Caki2 (cell line): ENCODE data around the gene CBFA2T3. TPM values are rescaled to one million over a fixed set of nuclear protein-coding genes. Genes with fewer than 3 reads are reported as not detected.

Experiments
- DNase-seq: peaks from one replicate; pipeline ENCODE4 v3.0.0-alpha.2; 2015; ENCODE audit warnings: low read depth
- in situ Hi-C: cut with HindIII; loops from 2 replicates; pipeline ENCODE4 v1.10.0; 2016; ENCODE audit warnings: low sequenced_read_pairs, low pct_unique_long_range_greater_than_20kb, mixed read lengths
- total RNA-seq: library from RNA; depleted of rRNA; stranded (reverse); fragments of >200 nt; shearing (Covaris generic); gene quantifications from 2 replicates; pipeline ENCODE4 v1.2.3, GENCODE V29; 2014; ENCODE audit warnings: low replicate concordance

CBFA2T3 gene
- total RNA-seq, 1 experiment from 2014 or later = 0.27 TPM

DNA sequence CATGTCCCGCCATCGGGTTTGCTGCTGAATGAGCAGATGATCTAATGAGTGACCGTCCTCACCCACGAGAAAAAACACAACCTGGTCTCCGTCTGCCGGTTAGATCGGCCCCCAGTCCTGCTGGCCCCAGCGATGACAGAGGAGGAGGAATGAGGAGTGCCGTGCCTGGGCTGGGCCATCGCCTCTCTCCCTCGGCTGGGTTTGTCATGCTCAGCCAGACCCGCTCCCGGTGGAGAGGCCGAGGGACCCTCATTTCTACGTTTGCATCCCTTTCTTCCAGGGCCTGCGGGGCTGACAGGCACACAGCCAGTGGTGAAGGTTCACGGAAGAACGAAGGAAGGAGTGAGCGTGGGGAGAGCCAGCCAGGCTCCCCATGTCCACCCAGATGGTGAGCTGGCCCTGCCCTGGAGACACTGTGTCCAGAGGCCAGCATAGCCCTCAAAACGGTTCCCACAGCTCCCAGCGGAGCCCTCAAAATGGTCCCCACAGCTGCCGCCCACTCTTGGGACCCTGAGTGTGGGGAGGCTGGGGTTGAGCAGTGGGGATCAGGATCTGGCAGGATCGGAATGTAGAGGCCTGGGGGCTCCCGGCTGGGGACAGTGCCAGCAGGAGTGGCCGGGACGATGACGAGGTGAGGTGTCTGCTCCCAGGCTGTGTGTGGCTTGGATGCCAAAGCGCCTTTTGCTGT lies 23.9 kb downstream of the CBFA2T3 start:
- in situ Hi-C loops = no loop called here
- DNase-seq = no peak

DNA sequence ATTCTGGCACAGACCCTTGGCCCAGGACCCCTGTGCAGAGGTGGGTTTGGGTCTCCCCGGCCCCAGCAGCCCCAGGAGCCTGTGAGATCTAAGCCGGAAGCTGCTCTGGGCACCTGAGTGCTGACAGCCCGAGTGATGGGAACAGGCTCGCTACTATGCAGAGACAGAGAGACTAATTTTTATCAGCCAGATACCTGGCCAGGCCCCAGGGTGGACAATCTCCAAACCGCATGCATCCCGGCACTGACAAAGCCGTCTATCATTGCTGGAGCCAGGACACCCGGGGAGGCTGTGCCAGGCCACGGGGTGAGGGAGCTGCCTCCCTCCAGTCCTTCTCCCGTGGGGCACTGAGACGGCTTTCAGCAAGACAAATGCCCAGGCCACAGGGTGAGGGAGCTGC lies 25.0 kb downstream of the CBFA2T3 start:
- in situ Hi-C loops = no loop called here
- DNase-seq = no peak

DNA sequence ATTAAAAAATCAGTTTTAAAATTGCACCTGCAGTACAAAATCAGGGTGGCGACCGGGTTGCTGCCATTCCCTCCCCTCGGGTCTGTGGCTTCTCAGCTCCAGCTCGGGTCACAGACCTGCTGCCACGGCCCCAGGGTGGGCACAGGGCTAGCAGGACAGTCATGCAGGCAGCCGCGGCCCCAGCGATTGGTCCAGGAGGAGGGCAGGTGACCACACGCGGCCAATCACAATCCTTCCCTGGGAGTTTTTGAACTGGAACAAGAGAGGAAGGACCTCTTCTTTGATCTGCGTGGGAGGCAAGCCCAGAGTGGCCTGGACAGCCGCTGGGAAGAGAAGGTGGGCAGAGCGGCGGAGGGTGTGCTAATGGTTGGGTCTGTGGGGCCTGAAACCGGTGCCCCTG lies 25.5 kb downstream of the CBFA2T3 start:
- no peak for DNase-seq
- in situ Hi-C loops = no loop called here

DNA sequence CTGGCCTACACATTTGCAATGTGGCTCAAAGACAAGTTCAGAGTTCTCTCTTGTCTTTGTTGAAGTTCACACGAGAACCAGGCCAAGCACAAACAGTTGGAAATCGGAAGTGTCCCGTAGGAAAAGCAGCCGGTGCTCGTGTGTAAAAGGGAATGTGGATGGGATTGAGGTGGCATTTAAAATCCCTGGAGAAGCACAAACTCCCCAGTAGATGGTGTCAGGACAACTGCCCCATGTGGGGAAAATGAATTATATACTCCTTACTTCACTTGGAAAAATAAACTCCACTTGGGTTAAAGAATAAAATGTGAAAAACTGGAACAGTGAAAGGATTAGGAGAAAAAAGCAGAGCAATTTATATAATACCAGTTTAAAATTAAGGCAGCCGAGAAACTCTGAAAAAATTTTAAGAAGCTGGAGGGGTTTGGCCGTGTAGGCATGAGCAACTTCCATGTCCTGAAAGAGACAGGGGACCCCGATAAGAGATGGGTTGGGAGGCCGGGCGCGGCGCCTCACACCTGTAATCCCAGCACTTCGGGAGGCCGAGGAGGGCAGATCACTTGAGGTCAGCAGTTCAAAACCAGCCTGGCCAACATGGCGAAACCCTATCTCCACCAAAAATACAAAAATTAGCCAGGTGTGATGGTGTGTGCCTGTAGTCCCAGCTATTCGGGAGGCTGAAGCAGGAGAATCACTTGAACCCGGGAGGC lies 28.1 kb downstream of the CBFA2T3 start:
- in situ Hi-C loops = no loop called here
- DNase-seq = no peak

DNA sequence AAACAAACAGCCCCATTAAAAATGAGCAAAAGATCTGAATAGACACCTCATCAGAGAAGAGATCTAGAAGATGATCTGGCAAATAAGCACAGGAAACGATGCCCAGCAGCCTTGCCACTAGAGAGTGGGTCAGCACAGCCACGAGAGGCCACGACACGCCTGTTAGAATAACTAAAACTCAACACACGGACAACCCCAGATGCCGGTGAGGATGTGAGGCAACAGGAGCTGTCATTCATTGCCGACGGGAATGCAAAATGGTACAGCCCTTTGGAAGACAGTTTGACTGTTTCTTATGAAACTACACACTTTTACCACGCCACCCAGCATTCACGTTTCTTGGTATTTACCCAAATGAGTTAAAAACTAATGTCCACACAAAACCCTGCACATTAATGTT lies 31.5 kb downstream of the CBFA2T3 start:
- DNase-seq = no peak
- in situ Hi-C loops = no loop called here

DNA sequence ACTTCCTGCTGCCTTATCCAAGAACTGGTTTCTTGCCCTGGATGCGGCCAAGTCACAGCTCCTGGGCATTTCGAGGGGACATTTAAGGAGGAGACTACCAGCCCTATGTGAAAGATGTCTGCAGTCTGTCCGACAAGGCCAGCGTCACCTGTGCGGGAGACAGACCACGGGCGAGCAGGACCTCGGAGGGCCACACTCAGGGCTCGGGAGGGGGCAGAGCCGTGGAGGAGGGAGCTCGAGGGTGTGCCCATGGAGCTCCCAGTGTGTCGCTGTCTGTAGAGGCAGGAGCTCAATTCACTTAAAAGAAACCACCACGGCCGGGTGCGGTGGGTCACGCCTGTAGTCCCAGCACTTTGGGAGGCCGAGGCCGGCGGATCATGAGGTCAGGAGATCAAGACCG lies 33.3 kb downstream of the CBFA2T3 start:
- DNase-seq = no peak
- in situ Hi-C loops = no loop called here

DNA sequence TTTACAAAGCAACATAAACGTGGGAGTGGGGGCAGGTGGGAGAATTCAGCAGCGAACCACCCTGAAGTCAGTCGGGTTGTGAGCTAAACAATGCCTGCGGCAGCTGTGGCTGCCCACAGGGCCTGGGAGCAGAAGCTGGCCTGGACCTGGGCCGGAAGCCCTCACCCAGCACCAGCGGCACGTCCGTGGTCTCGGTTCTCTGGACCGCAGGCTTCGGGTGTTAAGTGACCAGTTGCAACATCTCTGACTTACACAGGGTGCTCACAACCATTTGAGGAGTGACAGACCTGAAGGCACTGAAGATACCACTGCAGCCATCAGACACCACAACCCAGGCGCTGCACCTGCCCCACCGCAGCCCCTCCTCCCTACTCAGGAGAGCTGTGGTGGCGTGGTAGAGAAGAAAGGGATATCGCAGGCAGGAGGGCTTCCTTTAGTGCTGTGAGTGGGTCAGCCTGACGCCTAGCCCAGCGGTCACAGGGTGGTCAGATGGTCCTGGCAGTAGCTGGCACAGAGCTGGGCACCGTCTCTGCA lies 33.8 kb downstream of the CBFA2T3 start:
- in situ Hi-C loops = no loop called here
- DNase-seq = no peak

DNA sequence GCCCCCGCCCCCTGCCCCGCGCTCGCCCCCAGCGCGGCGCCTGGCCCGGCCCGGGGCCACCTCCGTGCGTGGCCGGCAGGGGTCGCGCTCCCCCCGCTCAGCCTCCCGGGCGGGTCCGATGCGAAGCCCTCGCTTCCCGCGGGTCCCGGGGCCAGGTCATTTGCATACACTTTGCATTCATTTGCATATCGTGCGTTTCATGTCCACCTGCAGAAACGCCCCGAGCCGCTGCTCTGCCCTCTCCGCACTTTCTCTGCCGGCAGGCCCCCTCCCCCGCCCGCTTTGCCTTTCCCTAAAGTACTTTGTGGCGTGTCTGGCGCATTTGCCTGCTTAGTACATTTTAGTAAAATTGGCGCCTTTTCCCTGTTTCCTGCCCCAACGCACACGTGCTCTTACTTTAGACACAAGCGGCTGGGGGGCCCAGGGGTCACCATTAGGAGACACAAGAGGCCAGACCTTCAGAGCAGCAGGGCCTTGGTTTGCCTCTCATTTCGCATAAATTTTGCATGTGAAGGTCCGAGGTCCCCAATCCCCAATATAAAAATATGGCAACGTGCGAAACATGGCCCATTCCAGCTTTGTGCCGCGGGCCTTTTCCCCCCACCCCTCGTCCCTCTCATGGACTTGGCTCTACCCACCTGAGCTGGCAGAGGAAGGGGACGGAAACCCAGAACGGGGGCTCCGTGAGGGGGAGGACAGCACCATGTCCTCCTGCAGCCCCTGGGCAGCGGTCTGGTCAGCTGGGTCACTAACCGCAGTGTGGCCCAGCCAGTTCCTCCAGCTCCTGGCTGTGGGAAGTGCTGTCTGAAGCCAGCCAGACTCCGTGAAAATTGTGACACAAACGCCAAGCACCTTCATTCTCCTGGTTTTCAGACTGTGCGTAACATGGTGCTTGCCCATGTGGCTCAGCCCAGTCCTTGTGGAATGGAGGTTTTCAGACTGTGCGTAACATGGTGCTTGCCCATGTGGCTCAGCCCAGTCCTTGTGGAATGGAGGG lies 34.8 kb downstream of the CBFA2T3 start:
- in situ Hi-C loops = no loop called here
- no peak for DNase-seq

DNA sequence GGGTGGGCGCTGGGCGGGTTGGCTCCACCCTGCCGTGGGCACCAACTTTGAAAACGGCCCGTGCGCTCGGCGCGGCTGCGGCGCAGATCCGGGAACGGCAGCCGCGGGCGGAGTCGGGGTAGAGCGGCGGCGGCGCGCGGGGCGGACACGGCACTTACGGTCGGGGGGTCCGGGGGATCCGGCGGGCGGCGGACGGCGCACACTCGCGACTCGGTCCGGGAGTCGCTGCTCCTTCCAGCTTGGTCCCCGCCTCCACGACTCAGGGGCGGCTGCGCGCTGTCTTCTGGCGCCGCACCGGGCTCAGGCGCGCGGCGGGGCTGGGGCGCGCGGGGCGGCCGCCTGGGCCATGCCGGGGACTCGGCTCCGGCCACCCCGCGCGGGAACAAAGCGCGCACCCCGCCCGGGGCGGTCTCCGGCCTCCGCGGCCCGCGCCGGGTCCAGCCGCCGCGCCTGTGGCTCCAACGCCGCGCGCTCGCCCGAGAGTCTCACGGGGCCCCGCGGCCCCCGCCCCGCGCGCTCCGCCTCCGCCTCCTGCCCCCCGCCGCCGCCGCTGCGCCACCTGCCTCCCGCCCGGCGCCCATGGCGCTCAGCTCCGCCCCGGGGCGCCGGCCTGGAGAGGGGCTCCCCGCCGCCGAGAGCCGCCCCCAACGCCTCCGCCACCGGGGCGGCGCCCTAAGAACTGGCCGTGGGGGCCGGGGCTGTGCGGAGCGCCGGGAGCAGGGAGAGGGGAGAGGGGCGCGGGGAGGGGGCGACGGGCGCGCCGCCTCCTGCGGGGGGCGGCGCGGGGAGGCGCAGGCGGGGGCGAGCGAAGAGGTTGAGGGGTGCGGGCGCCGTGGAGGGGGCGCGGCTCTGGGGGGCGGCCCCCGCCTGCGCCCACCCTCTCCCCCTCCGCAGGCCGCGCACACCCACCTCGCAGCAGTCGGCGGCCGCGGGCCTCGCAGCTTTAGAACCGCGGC lies 35.9 kb downstream of the CBFA2T3 start:
- in situ Hi-C loops = no loop called here
- DNase-seq = no peak

DNA sequence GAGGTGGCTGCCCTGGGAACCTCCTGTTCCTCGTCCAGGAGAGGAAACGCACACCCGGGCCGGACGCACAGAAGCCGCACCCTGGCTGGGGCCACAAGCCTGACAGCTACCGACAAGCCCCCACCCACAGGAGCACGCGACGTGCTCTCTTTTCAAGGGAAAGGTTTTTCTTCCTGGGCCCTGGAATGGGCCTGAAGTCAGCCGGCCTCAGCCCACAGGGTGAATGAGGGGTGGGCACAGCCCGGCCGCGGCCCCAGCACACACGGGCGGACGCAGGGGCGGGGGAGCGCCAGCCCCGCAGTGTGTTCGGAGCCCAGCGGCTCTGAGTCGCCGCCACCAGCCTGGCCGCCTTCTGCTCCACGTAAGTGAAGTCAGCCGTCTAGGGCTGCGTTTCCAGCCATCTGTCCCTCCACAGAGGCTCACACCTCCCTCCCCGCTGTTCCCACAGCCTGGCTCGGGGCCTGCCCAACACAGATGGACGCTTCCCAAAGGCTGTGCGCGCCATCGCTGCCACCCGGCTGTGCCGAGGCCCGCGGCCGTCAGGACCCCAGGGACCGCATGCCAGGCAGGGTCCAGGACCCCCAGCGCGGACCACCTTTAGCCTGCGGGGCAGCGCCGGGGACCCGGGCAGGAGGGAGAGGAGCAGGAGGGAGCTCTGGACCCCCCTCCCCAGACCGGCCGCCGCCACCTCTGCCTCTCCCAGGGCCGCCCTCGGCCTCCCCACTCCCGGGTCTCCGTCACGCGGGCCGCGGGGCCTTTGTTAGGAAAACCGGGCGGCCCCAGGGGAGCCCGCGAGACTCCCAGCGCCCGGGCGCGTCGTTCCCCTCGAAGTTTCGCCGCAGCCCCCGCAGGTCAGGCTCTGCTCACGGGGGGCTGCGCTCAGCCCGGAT lies 36.8 kb downstream of the CBFA2T3 start:
- in situ Hi-C loops = no loop called here
- no peak for DNase-seq

DNA sequence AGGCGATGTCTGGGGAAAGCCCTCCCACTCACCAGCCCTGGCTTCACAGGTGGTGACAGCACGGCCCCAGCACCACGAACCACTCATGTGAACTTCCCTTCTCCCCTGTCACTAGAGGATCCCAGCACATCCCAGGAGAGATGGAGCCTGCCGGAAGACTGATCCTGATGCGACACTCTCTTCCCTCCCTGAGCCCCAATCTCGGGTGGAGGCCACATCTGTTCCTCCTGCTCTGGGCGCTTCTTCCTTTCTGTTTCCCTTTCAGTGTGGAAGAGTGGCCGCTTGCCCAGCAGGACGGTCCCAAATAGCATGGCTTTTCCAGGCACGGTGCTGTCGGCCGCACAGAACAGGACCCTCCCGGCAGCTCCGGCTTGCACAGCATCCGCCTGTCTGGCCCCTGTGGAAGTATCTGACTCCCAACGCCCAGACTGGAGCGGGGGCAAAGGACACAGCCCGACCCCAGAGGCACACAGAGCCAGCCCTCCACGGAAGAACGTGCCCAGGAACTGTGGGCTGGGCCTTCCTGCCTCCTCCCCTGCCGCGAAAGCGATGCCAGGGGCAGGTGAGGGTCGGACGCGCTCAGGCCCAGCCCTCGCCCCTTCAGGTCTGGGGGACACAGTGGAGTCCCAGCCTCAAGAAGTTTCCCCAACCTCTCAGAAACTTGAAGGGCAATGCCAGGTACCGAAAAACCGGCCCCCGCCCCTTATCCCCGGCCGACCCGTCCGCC lies 37.6 kb downstream of the CBFA2T3 start:
- no peak for DNase-seq
- in situ Hi-C loops = no loop called here

DNA sequence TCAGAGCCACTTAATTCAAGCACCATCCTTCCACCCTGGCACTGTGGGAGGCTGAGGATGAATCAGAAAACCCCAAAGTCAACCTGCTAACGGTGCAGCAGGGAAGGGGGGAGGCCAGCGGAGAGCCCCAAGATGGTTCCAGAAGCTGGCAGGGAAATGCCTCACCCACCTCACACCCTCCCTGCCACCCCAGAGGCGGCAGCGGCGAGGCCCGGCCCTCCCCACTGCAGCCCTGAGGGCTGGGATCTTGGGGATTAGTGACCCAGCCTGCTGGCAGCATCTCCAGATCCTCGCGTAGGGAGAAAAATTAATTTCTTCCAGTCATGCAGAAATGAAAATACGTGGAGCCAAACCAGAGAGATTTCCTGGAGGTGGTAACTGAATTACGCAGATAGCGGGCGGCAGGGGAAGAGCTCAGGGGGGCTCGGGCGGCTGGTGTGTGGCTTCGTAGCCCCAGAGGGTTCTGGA lies 38.2 kb downstream of the CBFA2T3 start:
- DNase-seq = no peak
- in situ Hi-C loops = no loop called here

DNA sequence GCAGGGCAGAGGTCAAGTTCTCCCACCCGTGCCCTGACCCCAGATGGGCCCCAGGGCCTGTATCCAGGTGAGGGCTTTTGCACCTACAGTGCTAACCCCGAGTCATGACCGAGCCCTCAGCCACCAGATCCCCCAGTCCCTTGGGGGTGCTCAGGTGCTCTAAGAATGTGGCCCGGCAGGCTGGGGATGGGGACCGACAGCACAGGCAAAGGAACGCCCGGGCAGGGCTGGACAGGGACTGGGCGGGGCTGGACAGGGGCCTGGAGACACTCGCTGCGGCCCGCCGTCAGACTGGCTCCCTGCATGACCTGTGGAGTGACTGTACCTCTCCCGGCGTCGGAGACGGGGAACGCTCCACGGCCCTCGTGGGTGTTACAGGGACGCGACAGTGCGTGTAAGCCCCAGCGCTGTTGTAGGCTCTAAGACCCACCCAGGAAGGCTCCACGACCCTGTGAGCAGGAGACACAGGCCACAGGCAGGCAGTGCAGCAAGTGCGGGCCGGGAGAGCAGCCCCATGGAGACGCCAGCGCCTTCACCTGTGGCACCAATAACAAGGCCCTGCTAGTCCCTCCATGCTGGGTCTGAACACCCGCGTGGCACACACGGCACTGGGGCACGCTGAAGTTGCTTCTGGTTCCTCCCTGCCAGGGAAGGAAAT lies 38.8 kb downstream of the CBFA2T3 start:
- in situ Hi-C loops = no loop called here
- no peak for DNase-seq

DNA sequence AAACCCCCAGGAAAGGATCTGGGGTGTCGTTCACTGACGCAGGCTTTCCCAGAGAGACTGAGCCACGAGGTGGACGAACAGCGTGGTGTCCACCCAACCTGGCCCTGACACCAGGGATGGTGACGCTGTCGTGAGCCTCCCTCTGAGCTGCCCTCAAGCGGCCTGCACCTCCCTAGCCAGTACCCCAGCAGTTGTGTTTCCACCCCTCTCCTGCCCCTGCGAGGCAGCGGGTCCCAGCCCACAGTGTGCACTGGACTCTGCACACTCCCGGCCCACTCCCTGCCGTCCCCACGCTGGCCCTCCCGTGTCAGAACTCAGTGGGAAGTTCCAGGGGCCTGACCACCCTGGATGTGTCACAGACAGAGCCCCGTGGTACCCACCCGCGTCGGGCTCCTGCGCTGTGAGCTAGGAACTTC lies 39.8 kb downstream of the CBFA2T3 start:
- DNase-seq = no peak
- in situ Hi-C loops = no loop called here

DNA sequence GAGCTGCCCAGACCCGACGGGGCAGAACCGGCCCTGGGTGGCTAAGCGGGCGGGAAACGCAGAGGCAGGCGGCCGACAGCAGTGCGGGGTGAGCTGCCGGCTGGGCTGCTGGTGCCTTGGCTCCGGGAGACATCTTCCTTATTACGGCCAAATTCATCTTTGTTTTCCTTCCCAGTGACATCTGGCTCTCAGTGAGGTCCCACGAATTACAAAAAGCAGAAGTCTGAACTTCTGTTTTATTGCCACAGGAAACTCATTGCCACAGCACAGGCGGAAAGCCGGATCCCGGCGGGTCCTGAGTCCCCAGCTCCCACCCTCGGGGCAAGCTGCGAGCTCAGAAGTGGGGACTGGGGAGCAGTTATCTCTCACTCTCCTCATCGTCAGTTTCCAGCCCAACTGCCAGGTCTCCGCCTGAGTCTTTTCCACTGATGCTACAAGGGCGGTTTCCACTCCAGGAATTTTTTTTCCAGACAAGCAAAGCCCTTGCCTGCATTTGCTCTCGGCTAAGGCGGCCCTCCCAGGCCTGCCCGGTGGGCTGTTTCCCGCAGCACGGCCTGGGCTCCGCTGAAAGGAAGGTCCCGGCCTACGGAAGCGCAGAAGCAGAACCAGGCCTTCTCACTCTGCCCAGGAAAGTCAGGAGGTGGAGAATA lies 40.3 kb downstream of the CBFA2T3 start:
- DNase-seq = no peak
- in situ Hi-C loops = no loop called here
